SK-N-MC (cell line): ENCODE measurements around the gene PLIN5.
"Not testable (repeated sequence)": the region's sequence is repeated elsewhere in the genome, so short reads cannot be mapped to it uniquely, and the experiment has no call there.

Experiments
- DNase-seq: peaks from one replicate; pipeline ENCODE4 v3.0.0-alpha.2; 2011; ENCODE audit warnings: low read depth, low spot score
- H3K27ac ChIP-seq: fragments of 200-600 bp; sonication (generic); 2 replicates; pipeline ENCODE4 v1.5.1; 2016; ENCODE audit warnings: mixed run types
- H3K36me3 ChIP-seq: fragments of 200-600 bp; sonication (generic); 2 replicates; pipeline ENCODE4 v1.6.1; 2017; ENCODE audit warnings: antibody characterized with exemption, low read length, mixed read lengths; ENCODE audit not compliant: insufficient read depth
- H3K4me3 ChIP-seq: fragments of 200-600 bp; sonication (generic); 2 replicates; pipeline ENCODE4 v1.5.1; 2016
- H3K9ac ChIP-seq: fragments of 200-600 bp; sonication (generic); 2 replicates; pipeline ENCODE4 v1.8.0; 2017; ENCODE audit warnings: mixed run types, mixed read lengths; ENCODE audit not compliant: insufficient read length
- H3K9me3 ChIP-seq: fragments of 200-600 bp; sonication (generic); 2 replicates; pipeline ENCODE4 v1.6.1; 2017; ENCODE audit warnings: low read depth, mild to moderate bottlenecking, antibody characterized with exemption, low read length, moderate library complexity, mixed read lengths
- EZH2 ChIP-seq: fragments of 200-600 bp; sonication (generic); IDR thresholded peaks from one replicate; pipeline ENCODE4 v1.6.1; 2017; ENCODE audit warnings: antibody characterized with exemption
- FOXP2 ChIP-seq: optimal IDR thresholded peaks from 2 replicates; pipeline ENCODE3; 2011; ENCODE audit warnings: mild to moderate bottlenecking, moderate library complexity; ENCODE audit not compliant: insufficient read depth; ENCODE audit errors: extremely low read length, control extremely low read depth
- POLR2AphosphoS5 ChIP-seq: IDR thresholded peaks from 2 replicates; pipeline ENCODE4 v1.6.1; 2012; ENCODE audit warnings: mild to moderate bottlenecking, low read depth, low read length, borderline replicate concordance

Gene PLIN5

GRCh38 chr19:4528843-4529242 lies 6.2 kb downstream of the PLIN5 start:
- TF ChIP-seq EZH2 (no peak), POLR2AphosphoS5 (no peak), FOXP2 (no peak)
- no peak overlapping the region for H3K9ac ChIP-seq
- H3K4me3 ChIP-seq: no peak overlapping the region
- H3K27ac ChIP-seq: no peak overlapping the region
- no peaks in the 10 kb centered on the region for H3K36me3 ChIP-seq
- no peak for DNase-seq
- no peaks in the 10 kb centered on the region for H3K9me3 ChIP-seq

GRCh38 chr19:4527377-4527776 lies 7.6 kb downstream of the PLIN5 start:
- not testable (repeated sequence) for H3K9me3 ChIP-seq, H3K27ac ChIP-seq, DNase-seq, H3K9ac ChIP-seq, H3K36me3 ChIP-seq, H3K4me3 ChIP-seq

- TF ChIP-seq POLR2AphosphoS5 (no peak), EZH2 (no peak), FOXP2 (no peak)
- no peaks in the 10 kb centered on the region for H3K9me3 ChIP-seq
- H3K36me3 ChIP-seq: no peaks in the 10 kb centered on the region
- no peak overlapping the region for H3K9ac ChIP-seq
- H3K4me3 ChIP-seq: no peak overlapping the region
- H3K27ac ChIP-seq: no peak overlapping the region
- DNase-seq: no peak
Measured at GRCh38 chr19:4525563-4526002, 9.4 kb downstream of the PLIN5 start.

- TF ChIP-seq EZH2 (no peak), FOXP2 (no peak), POLR2AphosphoS5 (no peak)
- no peaks in the 10 kb centered on the region for H3K36me3 ChIP-seq
- H3K4me3 ChIP-seq: no peak overlapping the region
- H3K9ac ChIP-seq: no peak overlapping the region
- no peak for DNase-seq
- H3K9me3 ChIP-seq: no peaks in the 10 kb centered on the region
- H3K27ac ChIP-seq: no peak overlapping the region
Measured at GRCh38 chr19:4524808-4525562, 10.0 kb downstream of the PLIN5 start.

GRCh38 chr19:4523306-4524110 lies 11.5 kb downstream of the PLIN5 start:
- no peak overlapping the region for H3K27ac ChIP-seq
- TF ChIP-seq FOXP2 (no peak), POLR2AphosphoS5 (no peak), EZH2 (no peak)
- H3K9me3 ChIP-seq: no peaks in the 10 kb centered on the region
- no peak for DNase-seq
- H3K36me3 ChIP-seq: no peaks in the 10 kb centered on the region
- no peak overlapping the region for H3K4me3 ChIP-seq
- H3K9ac ChIP-seq: no peak overlapping the region

- Histone ChIP-seq H3K4me3 (no peak overlapping the region), H3K27ac (no peak overlapping the region), H3K36me3 (no peaks in the 10 kb centered on the region), H3K9ac (no peak overlapping the region), H3K9me3 (no peaks in the 10 kb centered on the region)
- TF ChIP-seq EZH2 (no peak), POLR2AphosphoS5 (no peak), FOXP2 (no peak)
- DNase-seq: no peak
Measured at GRCh38 chr19:4522291-4523002, 12.6 kb downstream of the PLIN5 start.

- no peak overlapping the region for H3K9ac ChIP-seq
- no peaks in the 10 kb centered on the region for H3K36me3 ChIP-seq
- H3K9me3 ChIP-seq: no peaks in the 10 kb centered on the region
- no peak overlapping the region for H3K4me3 ChIP-seq
- no peak for DNase-seq
- TF ChIP-seq EZH2 (no peak), POLR2AphosphoS5 (no peak), FOXP2 (no peak)
- H3K27ac ChIP-seq: no peak overlapping the region
Measured at GRCh38 chr19:4521888-4522242, 13.2 kb downstream of the PLIN5 start.

- Histone ChIP-seq H3K4me3 (no peak overlapping the region), H3K9me3 (no peaks in the 10 kb centered on the region), H3K27ac (no peak overlapping the region), H3K36me3 (no peaks in the 10 kb centered on the region), H3K9ac (no peak overlapping the region)
- TF ChIP-seq FOXP2: no peak
- no peak for TF ChIP-seq POLR2AphosphoS5
- TF ChIP-seq EZH2: no peak
- no peak for DNase-seq
Measured at GRCh38 chr19:4521170-4521887, 13.7 kb downstream of the PLIN5 start.
